Measurements from ENCODE around the gene SLC38A11.

SLC38A11 gene

DNA sequence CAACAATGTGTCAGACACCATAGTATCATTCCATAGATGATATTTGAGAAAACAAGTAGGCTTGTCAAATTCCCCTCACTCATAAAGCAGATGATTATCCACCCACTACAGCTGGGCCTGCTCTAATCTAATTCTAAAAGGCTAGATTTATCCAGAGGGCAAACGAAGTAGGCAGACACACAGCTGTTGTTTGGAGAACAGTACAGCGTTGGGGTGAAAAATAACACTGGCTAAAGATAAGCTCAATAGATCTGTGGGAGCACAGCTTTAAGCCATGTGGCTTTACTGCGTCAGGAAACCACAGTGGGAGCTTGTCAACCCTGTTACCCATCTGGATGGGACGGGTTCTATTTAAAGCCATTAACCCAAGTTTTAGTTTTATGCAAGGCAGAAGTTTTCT, 64.8 kb downstream of the SLC38A11 start:
- Histone ChIP-seq H3K4me1 (ENCODE audit: control insufficient read depth in 1 of 2, insufficient read depth in 2 of 2, low read length in 2 of 2) (no peaks in the 10 kb centered on the region), H3K27me3 (ENCODE audit: low read depth, low read length) (no peaks in the 10 kb centered on the region), H3K27ac (ENCODE audit: low read length) (no peak overlapping the region), H3K36me3 (ENCODE audit: control insufficient read depth in 1 of 2, insufficient read depth in 2 of 2, low read length in 2 of 2) (no peaks in the 10 kb centered on the region), H3K4me3 (ENCODE audit: low read depth in 1 of 2, low read length in 2 of 2) (no peak overlapping the region), H3K9me3 (ENCODE audit: control insufficient read depth in 1 of 2, low read length in 2 of 2) (no peaks in the 10 kb centered on the region)

DNA sequence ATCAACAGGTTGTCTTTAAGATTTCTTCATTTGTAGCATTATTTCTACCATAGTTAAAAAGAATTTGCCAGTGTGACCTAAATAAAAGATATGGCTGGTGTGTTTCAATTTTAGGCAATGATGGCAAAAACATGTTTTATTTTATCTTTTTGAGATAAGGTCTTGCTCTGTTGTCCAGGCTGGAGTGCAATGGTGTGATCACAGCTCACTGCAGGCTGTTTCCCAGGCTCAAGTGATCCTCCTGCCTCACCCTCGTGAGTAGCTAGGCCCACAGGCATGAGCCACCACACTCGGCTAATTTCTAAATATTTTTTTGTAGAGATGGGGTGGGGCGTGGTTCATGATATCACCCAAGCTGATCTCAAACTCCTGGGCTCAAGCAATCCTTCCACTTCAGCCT, 66.7 kb downstream of the SLC38A11 start:
- Histone ChIP-seq H3K27me3 (ENCODE audit: low read depth, low read length) (no peaks in the 10 kb centered on the region), H3K4me1 (ENCODE audit: control insufficient read depth in 1 of 2, insufficient read depth in 2 of 2, low read length in 2 of 2) (no peaks in the 10 kb centered on the region), H3K4me3 (ENCODE audit: low read depth in 1 of 2, low read length in 2 of 2) (no peak overlapping the region), H3K9me3 (ENCODE audit: control insufficient read depth in 1 of 2, low read length in 2 of 2) (no peaks in the 10 kb centered on the region), H3K36me3 (ENCODE audit: control insufficient read depth in 1 of 2, insufficient read depth in 2 of 2, low read length in 2 of 2) (no peaks in the 10 kb centered on the region), H3K27ac (ENCODE audit: low read length) (no peak overlapping the region)

DNA sequence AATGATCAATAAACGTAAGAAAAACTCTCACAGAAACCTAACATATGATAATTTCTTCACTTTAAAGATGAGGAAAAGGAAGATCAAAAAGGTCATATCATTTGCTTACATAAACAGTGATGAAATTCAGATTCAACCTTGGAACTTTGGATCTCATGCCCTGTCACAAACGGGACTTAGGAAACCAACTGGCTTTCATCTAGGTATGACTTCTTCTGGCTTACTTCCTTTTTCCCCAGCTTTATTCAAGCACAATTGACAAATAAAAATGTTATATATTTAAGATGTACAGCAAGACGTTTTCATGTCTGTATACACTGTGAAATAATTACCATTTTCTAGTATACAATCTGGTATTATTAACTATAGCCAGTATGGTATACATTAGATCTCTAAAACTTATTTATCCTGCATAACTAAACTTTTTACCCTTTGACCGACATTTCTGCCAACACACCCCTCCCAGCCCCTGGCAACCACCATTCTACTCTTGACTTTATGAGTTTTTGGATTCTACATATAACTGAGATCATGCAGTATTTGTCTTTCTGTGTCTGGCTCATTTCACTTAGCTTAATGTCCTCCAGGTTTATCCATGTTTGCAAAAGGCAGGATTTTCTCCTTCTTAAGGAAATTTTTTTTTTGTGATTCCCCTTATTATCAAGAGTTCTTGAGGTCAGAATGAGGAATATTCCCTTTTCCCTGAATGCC, 67.7 kb downstream of the SLC38A11 start:
- H3K27me3 ChIP-seq (ENCODE audit: low read depth, low read length), result no peaks in the 10 kb centered on the region
- H3K36me3 ChIP-seq (ENCODE audit: control insufficient read depth in 1 of 2, insufficient read depth in 2 of 2, low read length in 2 of 2), result no peaks in the 10 kb centered on the region
- no peaks in the 10 kb centered on the region for H3K9me3 ChIP-seq (ENCODE audit: control insufficient read depth in 1 of 2, low read length in 2 of 2)
- no peak overlapping the region for H3K4me3 ChIP-seq (ENCODE audit: low read depth in 1 of 2, low read length in 2 of 2)
- H3K27ac ChIP-seq (ENCODE audit: low read length), result no peak overlapping the region
- H3K4me1 ChIP-seq (ENCODE audit: control insufficient read depth in 1 of 2, insufficient read depth in 2 of 2, low read length in 2 of 2), result no peaks in the 10 kb centered on the region

DNA sequence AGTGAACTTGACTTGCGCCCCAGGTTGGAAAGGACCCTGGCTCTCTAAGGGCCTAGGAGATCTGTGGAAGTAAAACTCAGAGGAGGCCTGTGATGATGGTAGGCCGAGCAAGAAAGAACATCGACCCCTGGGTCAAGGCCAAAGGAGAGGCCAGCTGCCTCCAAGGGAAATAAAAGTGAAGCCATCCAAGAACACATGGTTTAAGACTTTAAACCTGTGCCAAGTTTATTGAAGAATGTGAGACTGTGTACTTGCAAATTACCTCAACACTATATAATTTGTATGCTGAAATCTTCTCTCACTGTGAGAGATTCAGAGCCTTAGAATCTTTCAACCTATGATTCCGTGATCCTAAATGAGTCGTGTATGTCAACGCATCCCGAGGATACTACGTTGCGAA, 73.0 kb downstream of the SLC38A11 start:
- Histone ChIP-seq H3K4me1 (ENCODE audit: control insufficient read depth in 1 of 2, insufficient read depth in 2 of 2, low read length in 2 of 2) (peaks cover 0 to 3% of the 10 kb centered on the region in 2 donors), H3K9me3 (ENCODE audit: control insufficient read depth in 1 of 2, low read length in 2 of 2) (no peaks in the 10 kb centered on the region), H3K4me3 (ENCODE audit: low read depth in 1 of 2, low read length in 2 of 2) (no peak overlapping the region), H3K27ac (ENCODE audit: low read length) (no peak overlapping the region), H3K36me3 (ENCODE audit: control insufficient read depth in 1 of 2, insufficient read depth in 2 of 2, low read length in 2 of 2) (no peaks in the 10 kb centered on the region), H3K27me3 (ENCODE audit: low read depth, low read length) (no peaks in the 10 kb centered on the region)

DNA sequence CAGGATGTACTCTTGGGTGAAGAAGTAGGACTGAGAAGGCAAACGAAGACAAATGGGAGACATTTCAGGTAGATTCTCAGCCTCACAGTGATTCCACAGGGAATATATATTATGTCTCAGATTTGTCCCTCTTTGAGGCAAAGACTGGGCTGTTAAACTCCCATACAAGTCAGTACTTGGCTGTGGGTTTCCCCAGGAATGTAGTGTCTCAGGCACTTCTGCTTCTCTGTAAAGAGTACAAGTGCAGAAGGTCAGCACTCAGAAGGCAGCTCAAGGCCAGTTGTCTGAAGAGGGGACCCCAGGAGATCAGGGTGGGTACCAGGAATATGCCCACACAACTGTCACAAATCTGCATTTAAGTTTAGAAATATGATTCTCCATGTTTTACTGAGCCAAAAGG, 73.8 kb downstream of the SLC38A11 start:
- H3K4me1 ChIP-seq (ENCODE audit: control insufficient read depth in 1 of 2, insufficient read depth in 2 of 2, low read length in 2 of 2), result peaks cover 0 to 3% of the 10 kb centered on the region in 2 donors
- H3K27ac ChIP-seq (ENCODE audit: low read length), result no peak overlapping the region
- no peaks in the 10 kb centered on the region for H3K9me3 ChIP-seq (ENCODE audit: control insufficient read depth in 1 of 2, low read length in 2 of 2)
- H3K27me3 ChIP-seq (ENCODE audit: low read depth, low read length), result no peaks in the 10 kb centered on the region
- H3K4me3 ChIP-seq (ENCODE audit: low read depth in 1 of 2, low read length in 2 of 2), result no peak overlapping the region
- no peaks in the 10 kb centered on the region for H3K36me3 ChIP-seq (ENCODE audit: control insufficient read depth in 1 of 2, insufficient read depth in 2 of 2, low read length in 2 of 2)

DNA sequence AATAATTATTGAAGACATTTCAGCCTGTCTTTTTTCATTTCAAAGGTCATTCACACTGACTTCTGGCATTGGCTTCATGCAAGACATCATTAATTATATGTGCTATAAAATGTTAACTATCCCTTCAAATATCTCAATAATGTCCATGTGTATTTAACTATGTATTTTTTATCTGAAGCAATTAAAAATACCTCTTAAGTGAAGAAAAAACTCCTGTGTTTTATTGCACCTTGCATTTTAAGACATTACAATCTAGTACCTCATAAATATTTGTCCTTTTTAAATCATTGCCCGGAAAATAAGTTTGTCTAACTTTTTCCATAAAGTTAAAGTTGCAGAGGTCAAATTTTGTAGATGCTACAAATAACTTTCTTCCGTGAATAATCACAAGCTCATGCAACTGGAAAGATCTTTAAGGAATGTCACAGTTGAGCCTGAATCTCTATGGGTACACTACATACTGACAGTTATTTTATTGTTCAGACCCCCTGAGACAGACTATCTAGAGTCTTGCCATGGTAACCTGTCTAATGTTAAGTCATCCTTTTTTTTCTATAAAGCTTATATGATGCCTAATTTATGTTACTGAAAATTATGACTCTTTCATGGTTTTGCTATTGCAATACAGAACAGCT, 75.3 kb downstream of the SLC38A11 start:
- H3K27ac ChIP-seq (ENCODE audit: low read length), result no peak overlapping the region
- no peaks in the 10 kb centered on the region for H3K27me3 ChIP-seq (ENCODE audit: low read depth, low read length)
- no peaks in the 10 kb centered on the region for H3K9me3 ChIP-seq (ENCODE audit: control insufficient read depth in 1 of 2, low read length in 2 of 2)
- no peak overlapping the region for H3K4me3 ChIP-seq (ENCODE audit: low read depth in 1 of 2, low read length in 2 of 2)
- H3K36me3 ChIP-seq (ENCODE audit: control insufficient read depth in 1 of 2, insufficient read depth in 2 of 2, low read length in 2 of 2), result no peaks in the 10 kb centered on the region
- H3K4me1 ChIP-seq (ENCODE audit: control insufficient read depth in 1 of 2, insufficient read depth in 2 of 2, low read length in 2 of 2), result peaks cover 0 to 3% of the 10 kb centered on the region in 2 donors

DNA sequence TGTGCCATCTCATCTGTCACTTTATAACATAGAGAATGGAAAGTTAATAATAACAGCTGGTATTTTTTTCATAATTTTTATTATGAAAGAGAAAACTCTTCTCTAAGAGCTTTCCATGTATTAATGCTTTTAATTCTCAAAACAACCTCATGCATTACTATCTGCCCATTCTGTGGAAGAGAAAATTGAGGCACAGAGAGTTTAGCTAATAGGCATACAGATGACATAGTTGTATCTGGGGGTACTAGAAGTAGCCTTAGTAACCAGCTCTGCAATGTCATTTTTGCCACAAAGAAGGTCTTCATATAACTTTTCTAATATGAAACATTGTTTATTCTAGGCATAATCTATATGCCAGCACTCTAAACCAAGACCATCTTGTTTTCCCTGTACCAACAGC, 77.4 kb downstream of the SLC38A11 start:
- H3K27me3 ChIP-seq (ENCODE audit: low read depth, low read length), result no peaks in the 10 kb centered on the region

DNA sequence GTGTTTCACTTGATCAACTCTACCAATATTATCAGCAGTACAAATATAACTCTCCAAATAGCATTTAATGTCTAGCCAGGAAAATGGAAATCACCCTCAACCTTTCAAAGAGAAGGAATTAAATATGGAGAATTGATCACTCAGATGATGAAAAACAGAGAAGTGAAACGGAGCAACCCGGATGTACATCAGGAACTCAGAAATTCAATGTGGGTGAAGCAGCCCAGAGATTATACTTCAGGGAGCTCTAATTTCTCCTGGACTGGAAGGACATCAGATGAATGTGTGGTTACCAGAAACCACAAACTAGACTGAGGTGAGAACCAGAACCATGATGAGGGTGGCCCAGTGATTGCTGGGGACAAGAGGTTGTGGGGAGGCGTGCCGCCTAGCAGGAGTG, 78.2 kb downstream of the SLC38A11 start:
- no peak overlapping the region for H3K27ac ChIP-seq (ENCODE audit: low read length)
- peaks cover 0 to 3% of the 10 kb centered on the region in 2 donors for H3K4me1 ChIP-seq (ENCODE audit: control insufficient read depth in 1 of 2, insufficient read depth in 2 of 2, low read length in 2 of 2)
- H3K36me3 ChIP-seq (ENCODE audit: control insufficient read depth in 1 of 2, insufficient read depth in 2 of 2, low read length in 2 of 2), result no peaks in the 10 kb centered on the region
- no peaks in the 10 kb centered on the region for H3K27me3 ChIP-seq (ENCODE audit: low read depth, low read length)
- H3K9me3 ChIP-seq (ENCODE audit: control insufficient read depth in 1 of 2, low read length in 2 of 2), result no peaks in the 10 kb centered on the region
- H3K4me3 ChIP-seq (ENCODE audit: low read depth in 1 of 2, low read length in 2 of 2), result no peak overlapping the region

More for the DNA sequence above, 77.4 kb downstream of the SLC38A11 start:
- Histone ChIP-seq H3K36me3 (ENCODE audit: control insufficient read depth in 1 of 2, insufficient read depth in 2 of 2, low read length in 2 of 2) (no peaks in the 10 kb centered on the region), H3K4me1 (ENCODE audit: control insufficient read depth in 1 of 2, insufficient read depth in 2 of 2, low read length in 2 of 2) (peaks cover 0 to 3% of the 10 kb centered on the region in 2 donors), H3K4me3 (ENCODE audit: low read depth in 1 of 2, low read length in 2 of 2) (no peak overlapping the region), H3K9me3 (ENCODE audit: control insufficient read depth in 1 of 2, low read length in 2 of 2) (no peaks in the 10 kb centered on the region), H3K27ac (ENCODE audit: low read length) (no peak overlapping the region)

DNA sequence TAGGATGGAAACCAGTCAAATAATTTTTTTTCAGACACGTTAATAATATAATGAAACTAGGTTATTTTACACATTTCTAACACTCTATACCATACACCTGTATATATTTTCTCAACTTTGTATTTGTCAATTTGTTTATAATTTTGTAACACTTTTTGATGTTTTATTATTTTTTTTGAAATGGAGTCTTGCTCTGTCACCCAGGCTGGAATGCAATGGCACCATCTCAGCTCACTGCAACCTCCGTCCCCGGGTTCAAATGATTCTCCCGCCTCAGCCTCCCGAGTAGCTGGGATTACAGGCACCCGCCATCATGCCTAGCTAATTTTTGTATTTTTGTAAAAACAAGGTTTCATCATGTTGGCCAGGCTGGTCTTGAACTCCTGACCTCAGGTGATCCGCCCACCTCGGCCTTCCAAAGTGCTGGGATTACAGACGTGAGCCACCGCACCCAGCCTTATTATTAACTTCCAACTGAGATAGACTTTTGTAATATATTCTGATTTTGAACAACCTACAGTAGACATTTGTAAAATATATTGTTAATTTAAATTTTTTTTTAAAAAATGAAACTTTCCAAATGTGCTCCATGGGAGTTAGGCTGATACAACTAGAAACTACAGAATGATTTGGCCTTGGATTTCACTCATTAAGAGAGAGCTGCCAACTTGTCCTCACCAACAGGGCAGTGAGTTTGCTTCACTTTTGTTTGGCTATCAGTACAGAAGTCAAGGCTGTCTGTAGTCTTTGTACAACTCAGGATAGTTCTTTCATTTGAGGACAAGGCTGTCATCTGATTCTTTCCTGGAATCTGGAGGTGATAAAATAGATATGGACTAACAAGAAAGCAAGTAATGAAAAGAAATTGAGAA, 79.8 kb downstream of the SLC38A11 start:
- peaks cover 0 to 3% of the 10 kb centered on the region in 2 donors for H3K4me1 ChIP-seq (ENCODE audit: control insufficient read depth in 1 of 2, insufficient read depth in 2 of 2, low read length in 2 of 2)
- H3K27me3 ChIP-seq (ENCODE audit: low read depth, low read length), result no peaks in the 10 kb centered on the region
- H3K9me3 ChIP-seq (ENCODE audit: control insufficient read depth in 1 of 2, low read length in 2 of 2), result no peaks in the 10 kb centered on the region
- H3K27ac ChIP-seq (ENCODE audit: low read length), result no peak overlapping the region
- H3K4me3 ChIP-seq (ENCODE audit: low read depth in 1 of 2, low read length in 2 of 2), result no peak overlapping the region
- no peaks in the 10 kb centered on the region for H3K36me3 ChIP-seq (ENCODE audit: control insufficient read depth in 1 of 2, insufficient read depth in 2 of 2, low read length in 2 of 2)

DNA sequence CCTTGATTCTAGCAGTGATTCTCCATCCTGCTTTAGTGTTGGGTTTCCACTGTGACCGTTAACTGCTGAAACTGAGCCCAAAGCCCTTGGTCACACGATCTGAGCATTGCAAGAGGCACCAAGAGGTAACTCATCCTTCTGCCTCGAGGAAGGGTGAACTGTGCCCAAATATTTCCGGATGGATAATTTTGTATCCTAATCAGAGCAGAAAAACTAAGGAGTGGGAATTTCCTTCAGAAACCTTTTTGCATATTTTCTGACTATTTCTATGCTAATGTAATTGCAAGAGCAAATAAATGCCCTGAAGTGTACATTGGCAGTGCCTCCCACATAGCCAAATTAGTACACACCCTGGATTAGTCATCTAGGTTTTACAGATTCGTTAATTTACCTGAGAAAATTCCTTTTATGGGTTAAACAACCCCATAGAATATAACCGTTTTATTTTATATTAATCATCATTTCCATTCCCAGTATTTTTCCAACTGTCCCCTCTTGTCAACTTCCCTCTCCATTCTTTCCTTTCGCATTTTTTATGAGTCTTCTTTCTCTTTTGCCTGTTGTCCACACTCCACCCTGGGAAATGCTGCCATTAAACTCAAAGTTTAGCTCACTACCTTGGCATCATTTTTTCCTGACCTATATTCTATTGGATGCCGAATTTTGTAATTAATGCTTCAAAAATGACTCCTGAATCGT, 82.0 kb downstream of the SLC38A11 start:
- Histone ChIP-seq H3K36me3 (ENCODE audit: control insufficient read depth in 1 of 2, insufficient read depth in 2 of 2, low read length in 2 of 2) (no peaks in the 10 kb centered on the region), H3K4me3 (ENCODE audit: low read depth in 1 of 2, low read length in 2 of 2) (no peak overlapping the region), H3K4me1 (ENCODE audit: control insufficient read depth in 1 of 2, insufficient read depth in 2 of 2, low read length in 2 of 2) (no peaks in the 10 kb centered on the region), H3K27me3 (ENCODE audit: low read depth, low read length) (no peaks in the 10 kb centered on the region), H3K27ac (ENCODE audit: low read length) (no peak overlapping the region), H3K9me3 (ENCODE audit: control insufficient read depth in 1 of 2, low read length in 2 of 2) (no peaks in the 10 kb centered on the region)

DNA sequence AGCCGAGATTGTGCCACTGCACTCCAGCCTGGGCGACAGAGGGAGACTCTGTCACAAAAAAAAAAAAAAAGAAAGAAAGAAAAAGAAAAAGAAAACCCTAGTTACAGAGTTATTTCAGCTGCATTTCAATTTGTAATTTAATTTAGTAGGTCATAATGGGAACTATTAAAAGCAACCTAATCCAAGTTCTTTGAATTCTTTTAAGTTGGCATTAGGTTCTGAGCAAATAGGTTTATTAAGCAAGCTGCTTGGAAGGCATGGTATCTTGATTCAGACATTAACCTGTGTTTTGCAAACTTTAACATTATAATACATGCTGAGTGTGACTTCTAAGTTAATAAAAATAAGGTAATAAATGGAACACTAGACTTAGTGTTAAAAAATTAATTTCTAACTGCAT, 83.9 kb downstream of the SLC38A11 start:
- no peaks in the 10 kb centered on the region for H3K4me1 ChIP-seq (ENCODE audit: control insufficient read depth in 1 of 2, insufficient read depth in 2 of 2, low read length in 2 of 2)
- H3K36me3 ChIP-seq (ENCODE audit: control insufficient read depth in 1 of 2, insufficient read depth in 2 of 2, low read length in 2 of 2), result no peaks in the 10 kb centered on the region
- H3K27me3 ChIP-seq (ENCODE audit: low read depth, low read length), result no peaks in the 10 kb centered on the region
- H3K4me3 ChIP-seq (ENCODE audit: low read depth in 1 of 2, low read length in 2 of 2), result no peak overlapping the region
- H3K27ac ChIP-seq (ENCODE audit: low read length), result no peak overlapping the region
- no peaks in the 10 kb centered on the region for H3K9me3 ChIP-seq (ENCODE audit: control insufficient read depth in 1 of 2, low read length in 2 of 2)

Data from muscle layer of duodenum (tissue), 2 donors.